Activated T-cell treated with anti-CD3 and anti-CD28 coated beads, Interleukin-2, amount 50 U/mL, for 24 hours (primary cell): ENCODE results near the gene CPT2.
A peak's percentile ranks its signal among the peaks of the same experiment; 100 is the strongest.
"Not testable (repeated sequence)": the region's sequence is repeated elsewhere in the genome, so short reads cannot be mapped to it uniquely, and the experiment has no call there.

Experiments used
- DNase-seq: peaks from one replicate; pipeline ENCODE4 v3.0.0-alpha.2; 2020
- H3K27ac Mint-ChIP-seq: 2 replicates; pipeline ENCODE4 v1.8.0; 2020; ENCODE audit warnings: mild to moderate bottlenecking, mixed read lengths
- H3K27me3 Mint-ChIP-seq: 2 replicates; pipeline ENCODE4 v1.8.0; 2020; ENCODE audit warnings: mixed read lengths
- H3K36me3 Mint-ChIP-seq: 2 replicates; pipeline ENCODE4 v1.8.0; 2020; ENCODE audit warnings: low read depth, mixed read lengths
- H3K4me1 Mint-ChIP-seq: 2 replicates; pipeline ENCODE4 v1.8.0; 2020; ENCODE audit warnings: low read depth, mixed read lengths
- H3K4me3 Mint-ChIP-seq: 2 replicates; pipeline ENCODE4 v1.8.0; 2020; ENCODE audit warnings: mild to moderate bottlenecking, moderate library complexity, mixed read lengths
- H3K9me3 Mint-ChIP-seq: 2 replicates; pipeline ENCODE4 v1.8.0; 2020; ENCODE audit warnings: mixed read lengths

The CPT2 gene

DNA sequence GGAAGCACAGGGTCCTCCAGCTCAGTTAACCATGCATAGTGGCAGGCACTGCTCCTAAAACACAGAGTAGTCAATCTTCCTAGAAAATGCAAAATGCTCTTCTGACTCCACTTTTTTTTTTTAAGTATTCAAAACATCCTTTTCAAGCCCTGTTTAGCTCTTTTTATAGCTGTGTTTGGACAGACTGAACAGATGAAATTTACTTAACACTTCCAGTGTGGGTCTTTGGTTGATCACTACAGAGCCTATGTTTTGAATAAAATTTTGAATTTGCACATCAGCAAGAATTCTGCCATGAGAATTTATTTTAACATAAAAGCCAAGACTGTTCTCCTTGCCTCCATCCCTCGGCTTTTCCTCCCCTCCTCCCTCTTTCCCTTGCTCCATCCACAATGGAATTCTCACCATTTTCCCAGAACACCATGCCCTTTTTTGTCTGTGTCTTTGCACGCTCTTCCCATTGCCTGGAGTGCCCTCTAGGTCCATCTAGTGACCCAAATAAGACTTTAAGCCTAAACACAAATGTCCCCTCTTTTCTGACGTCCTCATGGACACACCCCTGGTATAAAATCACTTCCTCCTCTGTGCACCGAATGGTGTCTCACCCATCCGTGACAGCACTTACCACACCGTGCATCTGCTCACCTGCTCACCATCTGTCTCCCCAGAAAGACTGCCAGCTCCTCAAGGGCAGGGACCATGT lies 24.0 kb upstream of the CPT2 start:
- no peaks in the 10 kb centered on the region for H3K36me3 Mint-ChIP-seq
- H3K9me3 Mint-ChIP-seq, result no peaks in the 10 kb centered on the region
- H3K27me3 Mint-ChIP-seq, result peaks cover 15% of the 10 kb centered on the region
- no peak overlapping the region for H3K4me3 Mint-ChIP-seq
- H3K27ac Mint-ChIP-seq, result no peak overlapping the region
- no peak for DNase-seq
- H3K4me1 Mint-ChIP-seq, result no peaks in the 10 kb centered on the region

DNA sequence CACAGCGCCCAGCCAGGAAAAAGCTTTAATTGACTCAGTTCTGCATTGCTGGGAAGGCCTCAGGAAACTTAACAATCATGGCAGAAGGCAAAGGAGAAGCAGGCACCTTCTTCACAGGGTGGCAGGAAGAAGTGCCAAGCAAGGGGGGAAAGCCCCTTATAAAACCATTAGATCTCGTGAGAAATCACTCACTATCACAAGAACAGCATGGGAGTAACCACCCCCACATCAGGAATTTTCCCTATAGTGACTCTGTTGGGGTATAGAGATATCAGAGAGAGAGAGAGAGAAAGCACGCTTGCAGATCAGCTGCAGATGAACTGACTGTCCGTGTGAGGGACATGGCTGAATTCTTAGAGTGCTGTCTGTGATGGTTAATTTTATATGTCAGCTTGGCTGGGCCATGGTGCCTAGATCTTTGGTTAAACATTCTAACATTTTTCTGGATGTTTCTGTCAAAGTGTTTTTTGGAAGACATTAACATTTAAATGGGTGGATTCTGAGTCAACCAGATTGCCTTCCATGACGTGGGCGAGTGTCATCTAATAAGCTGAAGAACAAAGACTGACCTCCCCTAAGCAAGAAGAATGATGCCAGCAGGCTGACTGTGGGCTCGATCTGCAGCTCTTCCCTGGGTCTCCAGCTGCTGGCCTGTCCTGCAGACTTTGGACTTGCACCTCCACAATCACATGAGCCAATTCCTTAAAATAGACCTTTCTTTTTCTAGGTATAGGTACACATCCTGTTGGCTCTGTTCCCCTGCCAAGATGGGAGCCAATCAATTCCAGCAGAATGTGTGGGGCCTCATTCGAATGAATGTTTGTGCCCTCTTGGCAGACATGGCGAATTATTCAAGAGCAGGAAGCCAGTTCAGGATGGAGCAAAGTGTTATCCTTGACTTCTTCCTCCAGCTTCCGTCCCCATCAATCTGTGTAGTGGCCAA lies 21.4 kb upstream of the CPT2 start:
- no peak for DNase-seq
- Mint-ChIP-seq H3K4me3 (no peak overlapping the region), H3K27me3 (peaks cover 16% of the 10 kb centered on the region), H3K9me3 (no peaks in the 10 kb centered on the region), H3K4me1 (no peaks in the 10 kb centered on the region), H3K27ac (no peak overlapping the region), H3K36me3 (no peaks in the 10 kb centered on the region)

DNA sequence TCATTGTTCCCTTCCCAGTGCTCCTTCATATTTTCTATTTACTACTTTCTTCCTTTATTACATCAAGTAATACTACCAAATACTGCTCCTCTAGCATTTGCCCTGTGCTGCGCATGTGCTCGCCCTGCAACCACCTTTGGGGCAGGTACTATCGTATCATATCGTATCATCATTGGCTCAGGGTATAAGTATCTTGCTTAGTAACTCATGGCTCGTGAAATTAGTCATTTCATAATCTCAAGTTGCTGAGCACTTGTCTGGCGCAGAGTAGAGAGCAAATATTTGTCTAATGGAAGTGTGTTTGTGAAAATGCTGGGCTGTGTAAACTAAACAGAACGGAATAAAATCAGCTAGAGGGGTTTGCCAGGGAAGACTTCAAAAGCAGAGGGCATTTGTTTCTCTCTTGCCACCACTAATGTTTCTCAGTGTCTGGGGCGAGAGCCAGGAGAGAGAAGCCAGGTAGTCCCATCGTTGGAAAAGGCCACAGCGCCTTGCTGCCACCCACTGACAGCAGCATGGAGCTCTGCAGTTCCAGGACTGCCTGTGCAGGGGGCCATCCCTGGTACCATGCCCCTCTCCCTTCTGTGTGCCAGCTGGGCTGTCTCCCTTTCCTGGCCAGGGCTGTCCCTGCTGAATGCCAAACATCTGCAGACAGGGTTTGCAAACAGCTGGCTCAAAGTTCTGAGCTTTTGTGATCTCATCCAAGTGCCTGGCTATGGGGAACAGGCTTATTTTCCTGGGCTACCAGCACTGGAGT lies 20.0 kb upstream of the CPT2 start:
- H3K27me3 Mint-ChIP-seq, result peaks cover 20% of the 10 kb centered on the region
- no peak for DNase-seq
- H3K9me3 Mint-ChIP-seq, result no peaks in the 10 kb centered on the region
- H3K4me1 Mint-ChIP-seq, result no peaks in the 10 kb centered on the region
- no peak overlapping the region for H3K4me3 Mint-ChIP-seq
- no peak overlapping the region for H3K27ac Mint-ChIP-seq
- H3K36me3 Mint-ChIP-seq, result no peaks in the 10 kb centered on the region

DNA sequence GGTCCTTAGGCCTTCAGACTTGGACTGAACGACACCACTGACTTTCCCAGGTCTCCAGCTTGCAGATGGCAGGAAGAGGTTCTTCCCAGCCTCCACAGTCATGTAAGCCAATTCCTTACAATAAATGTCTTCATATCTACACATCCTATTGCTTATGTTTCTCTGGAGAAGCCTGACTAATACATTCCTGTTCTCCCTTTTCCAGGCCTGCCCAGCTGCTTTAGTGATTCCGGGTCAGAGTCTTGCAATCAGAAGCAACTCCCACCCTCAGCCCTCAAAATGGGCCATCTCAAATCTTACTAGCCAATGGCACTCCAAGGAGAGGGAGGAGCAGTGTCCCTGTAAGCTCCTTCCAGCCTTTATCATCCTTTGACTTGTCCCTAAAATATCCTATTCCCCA lies 16.4 kb upstream of the CPT2 start:
- H3K36me3 Mint-ChIP-seq, result no peaks in the 10 kb centered on the region

GRCh38 chr1:53180951-53181350 lies 15.7 kb upstream of the CPT2 start:
- Mint-ChIP-seq H3K4me1 (no peaks in the 10 kb centered on the region), H3K36me3 (no peaks in the 10 kb centered on the region), H3K9me3 (no peaks in the 10 kb centered on the region), H3K27me3 (peaks cover 11% of the 10 kb centered on the region), H3K27ac (no peak overlapping the region), H3K4me3 (no peak overlapping the region)
- no peak for DNase-seq

More for the DNA sequence above, 16.4 kb upstream of the CPT2 start:
- H3K4me1 Mint-ChIP-seq, result no peaks in the 10 kb centered on the region
- H3K9me3 Mint-ChIP-seq, result no peaks in the 10 kb centered on the region
- H3K27me3 Mint-ChIP-seq, result peaks cover 15% of the 10 kb centered on the region
- H3K4me3 Mint-ChIP-seq, result no peak overlapping the region
- no peak overlapping the region for H3K27ac Mint-ChIP-seq
- DNase-seq, result no peak

- Mint-ChIP-seq H3K36me3 (no peaks in the 10 kb centered on the region), H3K27me3 (peaks cover 6% of the 10 kb centered on the region), H3K4me3 (no peak overlapping the region), H3K9me3 (no peaks in the 10 kb centered on the region), H3K4me1 (no peaks in the 10 kb centered on the region), H3K27ac (no peak overlapping the region)
- DNase-seq, result peak; percentile 86
These were observed 14.5 kb upstream of the CPT2 start for GRCh38 chr1:53182111-53182593.

GRCh38 chr1:53182716-53183094 lies 13.9 kb upstream of the CPT2 start:
- H3K36me3 Mint-ChIP-seq, result no peaks in the 10 kb centered on the region
- no peak for DNase-seq
- H3K27ac Mint-ChIP-seq, result no peak overlapping the region
- H3K9me3 Mint-ChIP-seq, result no peaks in the 10 kb centered on the region
- H3K27me3 Mint-ChIP-seq, result peaks cover 7% of the 10 kb centered on the region
- no peaks in the 10 kb centered on the region for H3K4me1 Mint-ChIP-seq
- no peak overlapping the region for H3K4me3 Mint-ChIP-seq

- no peaks in the 10 kb centered on the region for H3K9me3 Mint-ChIP-seq
These were observed 13.3 kb upstream of the CPT2 start for GRCh38 chr1:53183095-53183990.

GRCh38 chr1:53185955-53186297 lies 10.7 kb upstream of the CPT2 start:
- H3K27ac Mint-ChIP-seq, result not testable (repeated sequence)

More at GRCh38 chr1:53183095-53183990, 13.3 kb upstream of the CPT2 start:
- H3K27me3 Mint-ChIP-seq, result peaks cover 7% of the 10 kb centered on the region
- H3K4me3 Mint-ChIP-seq, result no peak overlapping the region
- H3K36me3 Mint-ChIP-seq, result no peaks in the 10 kb centered on the region
- H3K4me1 Mint-ChIP-seq, result no peaks in the 10 kb centered on the region
- no peak overlapping the region for H3K27ac Mint-ChIP-seq
- DNase-seq, result no peak

GRCh38 chr1:53186533-53186932 lies 10.1 kb upstream of the CPT2 start:
- H3K4me1 Mint-ChIP-seq, result no peaks in the 10 kb centered on the region

More at GRCh38 chr1:53185955-53186297, 10.7 kb upstream of the CPT2 start:
- not testable (repeated sequence) for H3K27me3 Mint-ChIP-seq, DNase-seq, H3K4me1 Mint-ChIP-seq, H3K4me3 Mint-ChIP-seq, H3K36me3 Mint-ChIP-seq, H3K9me3 Mint-ChIP-seq

DNA sequence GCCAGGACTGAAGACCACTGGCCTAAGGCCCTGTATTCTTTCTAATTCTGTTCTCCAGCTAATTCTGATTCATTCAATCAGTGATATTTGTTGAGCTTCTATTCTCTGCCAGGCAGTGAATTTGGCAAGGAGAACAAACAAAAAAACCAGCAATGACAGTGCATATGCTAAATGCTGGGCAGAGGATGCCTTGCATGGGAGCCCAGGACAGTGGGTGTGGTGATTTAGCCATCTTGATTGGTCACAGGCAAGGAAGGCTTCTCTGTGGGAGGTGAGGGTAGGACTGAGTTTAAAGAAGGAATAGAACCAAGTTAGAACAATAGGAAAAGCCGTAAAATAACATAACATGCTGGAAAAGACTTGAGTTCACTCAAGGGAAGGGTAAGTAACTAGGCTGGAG lies 9.2 kb upstream of the CPT2 start:
- peaks cover 3% of the 10 kb centered on the region for H3K27me3 Mint-ChIP-seq
- peaks cover 2% of the 10 kb centered on the region for H3K9me3 Mint-ChIP-seq
- no peaks in the 10 kb centered on the region for H3K4me1 Mint-ChIP-seq
- no peak overlapping the region for H3K27ac Mint-ChIP-seq
- H3K36me3 Mint-ChIP-seq, result no peaks in the 10 kb centered on the region
- H3K4me3 Mint-ChIP-seq, result no peak overlapping the region
- DNase-seq, result no peak

More at GRCh38 chr1:53186533-53186932, 10.1 kb upstream of the CPT2 start:
- DNase-seq, result no peak
- Mint-ChIP-seq H3K27me3 (peaks cover 3% of the 10 kb centered on the region), H3K9me3 (no peaks in the 10 kb centered on the region), H3K27ac (no peak overlapping the region), H3K4me3 (no peak overlapping the region), H3K36me3 (no peaks in the 10 kb centered on the region)

DNA sequence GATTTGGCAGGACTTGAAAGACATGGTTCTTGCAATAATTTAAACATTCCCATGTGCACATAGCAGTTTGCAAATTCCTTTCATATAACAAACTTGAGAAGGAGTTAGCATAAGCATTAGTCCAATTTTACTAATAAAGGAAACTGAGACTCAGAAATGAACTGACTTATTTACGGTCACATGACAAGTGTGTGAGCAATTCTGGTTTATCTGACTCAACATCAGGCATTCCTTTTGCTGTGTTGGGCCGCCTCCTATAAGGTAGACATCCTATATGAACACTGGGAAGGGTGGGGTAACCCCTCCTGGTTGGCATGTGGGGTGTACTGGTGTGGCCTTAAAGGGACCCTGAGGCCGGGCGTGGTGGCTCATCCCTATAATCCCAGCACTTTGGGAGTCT lies 8.5 kb upstream of the CPT2 start:
- H3K27ac Mint-ChIP-seq, result no peak overlapping the region
- peaks cover 2% of the 10 kb centered on the region for H3K9me3 Mint-ChIP-seq
- H3K4me1 Mint-ChIP-seq, result no peaks in the 10 kb centered on the region

DNA sequence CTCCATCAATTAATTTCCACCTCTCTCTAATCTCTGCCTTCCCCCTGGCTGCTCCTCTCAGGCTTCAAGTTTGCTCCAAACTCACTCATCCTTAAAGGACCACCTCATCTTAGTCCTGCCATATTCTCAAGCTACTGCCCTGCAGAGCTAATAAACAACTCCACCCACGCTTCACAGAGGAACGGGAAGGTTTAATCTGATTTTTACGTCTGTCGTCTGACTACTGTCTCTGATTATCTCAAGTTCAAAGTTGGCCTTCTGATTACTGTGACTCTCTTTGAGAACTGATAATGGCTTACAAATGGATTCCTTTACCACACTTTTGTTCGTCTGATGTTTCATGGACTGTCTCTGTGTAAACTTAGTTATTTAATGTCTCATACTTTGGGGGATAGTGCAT lies 7.6 kb upstream of the CPT2 start:
- no peak for DNase-seq
- Mint-ChIP-seq H3K27ac (no peak overlapping the region), H3K4me3 (no peak overlapping the region), H3K4me1 (no peaks in the 10 kb centered on the region), H3K36me3 (no peaks in the 10 kb centered on the region), H3K27me3 (peaks cover 3% of the 10 kb centered on the region), H3K9me3 (peaks cover 2% of the 10 kb centered on the region)

More for the DNA sequence above, 8.5 kb upstream of the CPT2 start:
- Mint-ChIP-seq H3K36me3 (no peaks in the 10 kb centered on the region), H3K27me3 (peaks cover 3% of the 10 kb centered on the region), H3K4me3 (no peak overlapping the region)
- no peak for DNase-seq

- Mint-ChIP-seq H3K4me1 (no peaks in the 10 kb centered on the region), H3K4me3 (no peak overlapping the region), H3K27me3 (peaks cover 3% of the 10 kb centered on the region), H3K36me3 (no peaks in the 10 kb centered on the region), H3K9me3 (peaks cover 2% of the 10 kb centered on the region), H3K27ac (no peak overlapping the region)
- DNase-seq, result no peak
These were observed 6.4 kb upstream of the CPT2 start for GRCh38 chr1:53190210-53190611.
